GM19468 (cell line): Measurements from ENCODE around the gene RHOT1.
A peak's percentile ranks its signal among the peaks of the same experiment; 100 is the strongest.
"Not testable (repeated sequence)": the region's sequence is repeated elsewhere in the genome, so short reads cannot be mapped to it uniquely, and the experiment has no call there.

ENCODE experiments used
- ATAC-seq: cut with Tn5 transposase; IDR thresholded peaks from one replicate; pipeline ENCODE4 v1.9.1; 2021; ENCODE audit warnings: mild to moderate bottlenecking, moderate library complexity, moderate number of reproducible peaks; ENCODE audit not compliant: unreplicated experiment; ENCODE audit errors: extremely low read depth

RHOT1 gene

DNA sequence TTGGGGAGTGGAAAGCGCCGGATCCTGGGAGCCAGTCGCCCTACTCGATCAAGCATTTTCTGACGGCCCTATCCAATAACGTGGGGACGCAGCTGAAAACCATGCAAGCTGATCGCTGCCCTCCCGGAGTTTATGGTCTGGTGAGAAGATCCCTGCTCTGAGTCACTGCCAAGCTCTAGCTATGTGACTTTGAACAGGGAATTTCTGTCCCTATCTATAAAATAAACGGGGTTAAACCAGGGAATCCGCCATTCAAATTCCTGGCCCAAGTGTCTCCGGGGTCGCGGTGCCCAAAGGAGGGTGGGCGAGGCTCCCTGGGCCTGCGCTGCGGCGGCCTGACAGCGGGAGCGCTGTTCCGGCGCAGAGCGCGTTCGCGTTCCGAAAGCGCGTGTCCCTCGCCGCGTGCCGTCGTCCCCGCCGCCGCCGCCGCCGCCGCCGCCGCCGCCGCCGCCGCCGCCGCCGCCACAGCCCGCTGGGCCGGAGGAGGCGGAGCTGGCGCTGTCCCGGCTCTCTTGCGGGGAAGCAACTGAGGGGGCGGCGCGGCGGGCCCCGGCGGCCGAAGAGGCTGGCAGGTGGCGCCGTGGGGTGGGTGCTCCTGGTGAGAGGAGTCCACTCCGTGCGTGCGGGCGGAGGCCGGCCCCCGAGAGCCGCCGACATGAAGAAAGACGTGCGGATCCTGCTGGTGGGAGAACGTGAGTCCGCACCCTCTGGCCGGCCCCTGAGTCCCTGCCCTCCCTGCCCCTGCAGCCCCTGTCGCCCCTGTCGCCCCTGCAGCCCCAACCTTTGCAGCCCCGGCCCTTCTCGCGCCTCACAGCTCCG, at the start of gene RHOT1:
TSS of gene RHOT1 (plus strand) at position 465 of the 819 bp plus-strand sequence. CDS start at position 656, 191 bp downstream.
- peak; percentile 55 for ATAC-seq

- no peak for ATAC-seq
Measured at GRCh38 chr17:32099686-32100085, 42.6 kb upstream of the RHOT1 start.

GRCh38 chr17:32100323-32100722, 42.0 kb upstream of the RHOT1 start:
- not testable (repeated sequence) for ATAC-seq

DNA sequence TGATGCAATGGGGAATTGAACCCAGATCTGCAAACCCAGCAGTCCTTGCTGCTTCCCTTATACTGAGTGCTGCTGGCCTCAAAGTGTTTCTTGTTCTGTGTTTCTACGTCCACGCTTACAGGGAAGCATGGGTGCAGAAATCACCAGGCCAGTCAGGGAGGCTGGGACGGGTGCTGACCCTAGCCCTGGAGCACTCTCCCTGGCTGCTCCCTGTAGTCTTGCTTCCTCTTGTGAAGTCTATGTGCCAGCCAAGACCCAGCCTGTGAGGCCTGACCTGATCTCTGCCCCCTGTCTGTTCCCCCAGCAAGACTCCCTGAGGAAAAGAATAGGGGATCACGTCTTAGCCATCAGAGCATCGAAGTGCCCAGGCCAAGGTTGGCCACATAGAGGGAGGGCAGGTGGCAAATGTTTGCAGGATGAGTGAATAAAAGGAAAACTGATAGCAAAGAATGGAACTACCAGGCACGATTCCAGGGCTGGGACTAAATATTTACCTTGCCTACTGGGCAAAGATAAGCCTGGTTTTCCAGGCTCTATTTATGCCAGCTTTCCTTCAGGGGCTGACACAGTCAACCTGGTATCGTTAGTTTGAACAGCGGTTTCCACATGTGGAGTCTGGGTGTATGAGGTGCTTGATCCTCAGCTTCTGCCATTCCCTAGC, 41.2 kb upstream of the RHOT1 start:
- ATAC-seq: no peak

DNA sequence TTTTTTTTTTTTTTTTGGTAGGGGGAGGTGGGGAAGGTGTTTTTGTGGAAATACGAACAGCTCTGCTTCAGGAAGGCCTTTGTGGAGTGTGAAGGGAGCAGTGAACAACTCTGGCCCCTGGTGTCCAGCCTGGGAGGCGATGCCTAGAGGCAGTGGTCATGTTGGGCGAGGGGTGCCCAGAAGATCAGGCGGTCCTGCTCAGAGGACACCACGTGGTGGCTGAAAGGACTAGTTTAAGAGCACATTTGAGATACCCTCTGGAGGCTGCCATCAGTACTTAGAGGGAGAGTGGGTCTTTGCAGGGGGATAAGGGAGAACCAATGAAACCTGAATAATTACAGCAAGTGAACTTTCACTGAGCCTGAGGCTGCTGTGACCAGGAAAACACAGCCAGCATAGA, 40.1 kb upstream of the RHOT1 start:
- ATAC-seq: no peak

- no peak for ATAC-seq
Measured at GRCh38 chr17:32102646-32103186, 39.6 kb upstream of the RHOT1 start.

- no peak for ATAC-seq
Measured at GRCh38 chr17:32103476-32104113, 38.7 kb upstream of the RHOT1 start.

GRCh38 chr17:32104158-32104557, 38.1 kb upstream of the RHOT1 start:
- no peak for ATAC-seq

- ATAC-seq: not testable (repeated sequence)
Measured at GRCh38 chr17:32106471-32106981, 35.8 kb upstream of the RHOT1 start.

GRCh38 chr17:32107194-32107593, 35.1 kb upstream of the RHOT1 start:
- not testable (repeated sequence) for ATAC-seq

GRCh38 chr17:32110596-32110995, 31.7 kb upstream of the RHOT1 start:
- no peak for ATAC-seq

GRCh38 chr17:32111141-32111771, 31.0 kb upstream of the RHOT1 start:
- no peak for ATAC-seq

DNA sequence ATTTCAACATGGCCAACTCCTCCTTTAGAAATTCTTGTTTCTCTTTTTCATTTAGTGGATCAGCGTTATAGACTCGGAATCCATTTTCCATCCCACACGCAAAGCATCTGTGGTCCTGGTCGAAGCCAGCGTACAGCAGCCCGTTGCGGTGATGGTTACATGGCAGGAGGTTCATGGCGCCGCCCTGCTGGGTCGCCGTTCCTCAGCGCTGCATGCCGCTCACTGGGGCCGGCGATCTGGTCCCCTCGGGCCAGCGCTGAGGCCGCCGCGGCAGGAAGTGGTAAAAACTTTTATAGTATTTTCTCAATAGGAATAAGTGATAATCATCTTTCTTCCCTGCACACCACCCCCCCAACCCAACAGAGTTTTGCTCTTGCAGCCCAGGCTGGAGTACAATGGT, 29.9 kb upstream of the RHOT1 start:
- no peak for ATAC-seq

DNA sequence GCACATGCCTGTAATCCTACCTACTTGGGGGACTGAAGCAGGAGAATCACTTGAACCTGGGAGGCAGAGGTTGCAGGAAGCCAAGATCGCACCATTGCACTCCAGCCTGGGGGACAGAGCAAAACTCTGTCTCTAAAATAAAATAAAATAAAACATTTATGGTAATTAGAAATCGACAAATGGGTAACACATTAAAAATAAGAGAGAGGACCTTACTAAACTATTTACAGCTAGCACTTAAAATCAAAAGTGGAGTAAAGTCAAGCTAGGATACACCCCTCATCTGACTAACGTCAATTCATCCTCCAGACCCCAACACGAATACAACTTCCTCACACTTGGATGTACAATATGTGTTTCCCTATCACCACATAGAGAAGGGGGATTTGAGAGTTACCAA, 27.8 kb upstream of the RHOT1 start:
- ATAC-seq: no peak

- not testable (repeated sequence) for ATAC-seq
Measured at GRCh38 chr17:32115546-32115945, 26.8 kb upstream of the RHOT1 start.

DNA sequence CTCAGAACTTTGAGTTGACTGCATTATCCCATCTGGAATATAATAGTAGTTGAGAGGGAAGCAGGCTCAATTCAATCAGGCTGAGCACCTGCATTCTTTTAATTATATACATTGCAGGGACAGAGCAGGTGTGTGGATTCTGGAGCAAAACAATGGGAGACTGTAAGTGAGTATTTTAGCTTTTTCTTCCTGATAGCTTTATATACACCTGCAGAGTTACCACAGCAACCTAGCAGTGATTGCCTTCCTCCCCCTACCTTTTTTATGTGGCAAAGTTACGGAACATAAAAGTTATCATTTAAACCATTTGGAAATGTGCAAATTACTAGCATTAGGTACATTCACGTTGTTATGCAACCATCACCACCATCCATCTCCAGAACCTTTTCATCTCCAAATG, 25.4 kb upstream of the RHOT1 start:
- ATAC-seq: no peak

GRCh38 chr17:32117399-32117798, 24.9 kb upstream of the RHOT1 start:
- ATAC-seq: no peak

- ATAC-seq: not testable (repeated sequence)
Measured at GRCh38 chr17:32118088-32118487, 24.2 kb upstream of the RHOT1 start.

DNA sequence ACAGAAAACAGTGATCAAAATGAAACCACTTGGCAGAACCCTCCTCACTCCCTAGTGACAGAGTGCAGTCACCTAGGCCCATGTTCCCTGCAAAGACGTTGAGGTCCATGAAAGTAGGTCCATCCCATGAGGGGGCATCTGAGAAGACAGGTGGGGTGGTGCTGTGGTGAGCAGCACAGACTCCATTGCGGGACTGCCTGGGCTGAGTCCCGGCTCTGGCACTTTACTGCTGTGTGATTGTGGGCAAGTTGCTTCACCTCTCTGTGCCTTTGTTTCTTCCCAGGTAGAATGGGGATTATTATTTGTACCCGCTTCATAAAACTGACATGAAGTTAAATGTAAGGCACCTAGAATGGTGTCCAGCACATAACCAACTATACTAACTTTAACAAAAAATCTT, 23.5 kb upstream of the RHOT1 start:
- ATAC-seq: no peak

DNA sequence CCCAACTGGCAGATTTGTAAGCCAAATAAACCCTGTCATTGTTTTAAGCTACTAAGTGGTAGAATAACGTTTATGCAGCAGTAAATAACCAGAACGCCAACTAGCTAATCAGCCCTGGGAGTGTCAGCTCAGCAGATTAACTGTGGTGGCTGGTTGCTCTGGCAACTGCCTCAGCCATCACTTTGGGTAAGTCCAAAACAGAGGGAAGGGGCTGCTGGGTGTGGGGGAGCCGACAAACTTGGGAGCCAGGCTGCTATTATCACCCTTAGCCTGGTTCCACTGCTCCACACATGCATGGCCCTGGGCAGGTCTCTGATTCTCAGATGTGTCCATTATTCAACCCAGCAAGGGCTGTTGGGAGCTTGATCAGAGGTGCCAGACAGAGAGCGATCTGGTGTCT, 22.2 kb upstream of the RHOT1 start:
- no peak for ATAC-seq
